Upper lobe of right lung (tissue), 1 donor: Measurements from ENCODE around the gene RPS6KA2. TPM values are rescaled to one million over a fixed set of nuclear protein-coding genes. Genes with fewer than 3 reads are reported as not detected.

Experiments used
- ATAC-seq: fragments of 200-7000 bp; cut with Tn5 transposase; one replicate; pipeline ENCODE4 v1.9.1; 2020; ENCODE audit warnings: mild to moderate bottlenecking, moderate library complexity
- DNase-seq: peaks from one replicate; pipeline ENCODE4 v3.0.0-alpha.2; 2020
- H3K27ac ChIP-seq: fragments of 200-600 bp; one replicate; pipeline ENCODE4 v1.8.0; 2022
- H3K27me3 ChIP-seq: fragments of 200-600 bp; one replicate; pipeline ENCODE4 v1.8.0; 2022; ENCODE audit warnings: mild to moderate bottlenecking
- H3K36me3 ChIP-seq: fragments of 200-600 bp; one replicate; pipeline ENCODE4 v1.8.0; 2022
- H3K4me1 ChIP-seq: fragments of 200-600 bp; one replicate; pipeline ENCODE4 v1.8.0; 2022
- H3K4me3 ChIP-seq: fragments of 200-600 bp; one replicate; pipeline ENCODE4 v1.8.0; 2022; ENCODE audit warnings: mild to moderate bottlenecking
- H3K9me3 ChIP-seq: fragments of 200-600 bp; one replicate; pipeline ENCODE4 v1.8.0; 2022
- intact Hi-C: fragments of 100-400 bp; cut with DNase I; formaldehyde crosslinking; loops from one replicate; pipeline ENCODE4 v1.11.0; 2022
- total RNA-seq: library from RNA; stranded (reverse); fragmentation: NEBNext Ultra II Directional; extraction: Animal tissue kit (Norgen Biotek cat#: 25700); gene quantifications from one replicate; pipeline ENCODE4 v1.2.1, GENCODE V29; 2021
- TF ChIP-seq, protein P1 (sequence below): fragments of 200-600 bp; IDR thresholded peaks from one replicate; pipeline ENCODE4 v1.8.0; 2022; ENCODE audit warnings: antibody characterized with exemption
- donor health status: DM: no; HTN: yes; CAD: no; lungs with severe emphysema.

The RPS6KA2 gene
- total RNA-seq, 1 donor from 2014 or later = 136 TPM

DNA sequence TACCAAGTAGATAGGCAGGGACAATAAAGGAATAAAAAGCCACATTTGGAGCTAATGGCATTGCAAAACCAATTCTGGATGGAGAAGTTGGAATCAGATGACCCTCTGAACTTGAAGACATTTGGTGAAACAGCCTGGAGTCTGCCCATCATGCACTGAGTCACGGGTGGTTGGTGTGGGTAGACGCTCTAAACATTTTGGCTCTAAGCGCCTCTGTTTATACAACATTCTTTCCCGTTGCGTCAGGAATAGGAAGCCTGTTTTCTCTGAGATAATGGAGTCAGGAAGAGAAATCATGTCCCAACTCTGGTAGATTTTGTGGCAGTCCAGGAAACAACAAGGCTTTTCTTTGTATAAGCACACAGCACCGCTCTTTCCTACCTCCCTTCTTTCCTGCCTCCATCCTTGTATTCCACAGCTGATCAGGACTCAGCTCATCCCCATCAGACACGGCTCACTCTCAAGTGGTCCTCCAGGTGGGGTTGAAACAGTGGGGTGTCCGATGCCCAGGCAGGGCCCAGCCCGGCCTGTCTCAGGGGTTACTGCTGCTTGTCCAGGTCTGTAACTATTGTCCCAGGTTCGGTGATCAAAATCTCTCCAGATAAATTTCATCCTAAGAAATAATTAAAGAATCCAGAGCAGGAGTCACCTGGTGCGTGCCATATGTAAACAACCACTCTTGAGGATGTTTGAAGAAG is 28.5 kb downstream of the RPS6KA2 start:
- intact Hi-C loops = no loop called here
- no peaks in the 10 kb centered on the region for H3K36me3 ChIP-seq
- TF ChIP-seq, protein P1, sequence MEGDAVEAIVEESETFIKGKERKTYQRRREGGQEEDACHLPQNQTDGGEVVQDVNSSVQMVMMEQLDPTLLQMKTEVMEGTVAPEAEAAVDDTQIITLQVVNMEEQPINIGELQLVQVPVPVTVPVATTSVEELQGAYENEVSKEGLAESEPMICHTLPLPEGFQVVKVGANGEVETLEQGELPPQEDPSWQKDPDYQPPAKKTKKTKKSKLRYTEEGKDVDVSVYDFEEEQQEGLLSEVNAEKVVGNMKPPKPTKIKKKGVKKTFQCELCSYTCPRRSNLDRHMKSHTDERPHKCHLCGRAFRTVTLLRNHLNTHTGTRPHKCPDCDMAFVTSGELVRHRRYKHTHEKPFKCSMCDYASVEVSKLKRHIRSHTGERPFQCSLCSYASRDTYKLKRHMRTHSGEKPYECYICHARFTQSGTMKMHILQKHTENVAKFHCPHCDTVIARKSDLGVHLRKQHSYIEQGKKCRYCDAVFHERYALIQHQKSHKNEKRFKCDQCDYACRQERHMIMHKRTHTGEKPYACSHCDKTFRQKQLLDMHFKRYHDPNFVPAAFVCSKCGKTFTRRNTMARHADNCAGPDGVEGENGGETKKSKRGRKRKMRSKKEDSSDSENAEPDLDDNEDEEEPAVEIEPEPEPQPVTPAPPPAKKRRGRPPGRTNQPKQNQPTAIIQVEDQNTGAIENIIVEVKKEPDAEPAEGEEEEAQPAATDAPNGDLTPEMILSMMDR = no peak
- DNase-seq = no peak
- H3K4me3 ChIP-seq = peak overlapping the region; percentile 9
- H3K9me3 ChIP-seq = no peaks in the 10 kb centered on the region
- no peaks in the 10 kb centered on the region for H3K27me3 ChIP-seq
- ATAC-seq = peak; percentile 87
- H3K4me1 ChIP-seq = peaks cover 35% of the 10 kb centered on the region
- H3K27ac ChIP-seq = peak overlapping the region; percentile 80

DNA sequence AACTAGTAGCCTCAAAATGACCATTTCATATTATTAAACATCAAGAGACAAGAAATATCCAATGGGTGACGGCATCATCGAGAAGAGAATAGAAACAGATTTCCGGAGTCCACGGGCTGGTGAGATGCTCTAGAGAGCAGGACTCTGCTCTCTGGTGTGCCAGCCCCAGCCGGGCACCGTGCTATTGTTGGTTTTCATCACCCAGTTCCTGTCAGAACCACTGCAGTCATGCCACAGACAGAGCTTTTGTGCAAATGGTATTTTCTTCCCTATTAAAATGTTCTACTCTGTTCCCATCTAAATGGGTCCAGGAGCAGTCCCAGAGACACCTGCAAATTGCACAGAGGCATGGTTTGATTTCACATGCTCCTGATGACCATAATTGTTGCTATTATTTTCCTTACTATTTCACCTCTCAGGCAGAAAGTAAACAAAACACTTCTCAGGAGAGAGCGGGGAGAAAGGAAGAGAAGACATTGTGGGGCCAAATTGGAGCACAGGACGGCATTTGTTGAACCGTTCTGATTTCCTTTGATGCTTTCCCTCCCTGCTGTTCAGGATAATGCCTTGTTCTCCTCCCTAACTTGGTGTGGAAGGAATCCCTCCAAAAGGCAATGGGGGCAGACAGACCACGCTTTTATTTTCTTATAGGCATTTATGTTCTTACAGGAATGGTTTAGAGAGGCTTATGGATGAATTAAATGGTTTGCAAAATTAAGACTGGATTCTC is 29.2 kb downstream of the RPS6KA2 start:
- H3K27ac ChIP-seq = peak overlapping the region; percentile 80
- intact Hi-C loops = no loop called here
- no peak overlapping the region for H3K4me3 ChIP-seq
- no peaks in the 10 kb centered on the region for H3K27me3 ChIP-seq
- DNase-seq (no peak), ATAC-seq (peak; percentile 54)
- H3K36me3 ChIP-seq = no peaks in the 10 kb centered on the region
- TF ChIP-seq, protein P1 = no peak
- no peaks in the 10 kb centered on the region for H3K9me3 ChIP-seq
- H3K4me1 ChIP-seq = peaks cover 35% of the 10 kb centered on the region

DNA sequence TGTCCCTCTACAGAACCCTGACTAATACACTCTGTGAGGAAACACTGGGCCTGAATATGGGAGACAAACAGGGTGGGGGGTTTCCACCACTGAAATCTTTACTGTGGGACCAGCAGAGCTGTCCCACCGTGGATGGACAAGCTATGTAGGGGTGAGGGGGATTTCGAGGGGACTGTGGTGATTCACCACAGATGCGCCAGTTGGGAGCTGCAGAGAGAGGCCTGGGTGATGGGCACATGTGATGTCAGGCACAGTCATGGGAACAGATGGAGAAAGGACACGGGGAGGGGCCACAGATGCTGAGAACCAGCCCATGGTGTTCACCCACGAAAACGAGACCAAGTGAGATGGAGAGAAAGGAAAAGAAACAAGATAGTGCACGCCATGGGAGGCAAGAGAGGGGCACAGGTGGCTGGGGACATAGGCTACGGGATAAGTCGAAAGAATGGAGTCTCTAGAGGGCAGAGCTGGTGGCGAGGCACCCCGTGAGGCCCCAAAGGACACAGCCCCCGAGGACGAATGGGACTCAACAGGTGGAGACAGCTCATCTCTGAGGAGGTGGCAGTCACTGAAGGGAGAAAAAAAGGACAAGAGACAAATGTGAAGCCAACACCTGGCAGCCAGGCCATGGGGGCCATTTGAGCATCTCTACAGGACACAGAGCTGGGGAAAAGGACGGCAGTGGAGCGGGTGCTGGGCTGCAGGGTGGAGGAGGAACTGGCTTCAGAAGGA is 30.1 kb downstream of the RPS6KA2 start:
- H3K4me3 ChIP-seq = no peak overlapping the region
- no peak for ATAC-seq
- TF ChIP-seq, protein P1 = no peak
- intact Hi-C loops = no loop called here
- H3K9me3 ChIP-seq = no peaks in the 10 kb centered on the region
- H3K27me3 ChIP-seq = no peaks in the 10 kb centered on the region
- H3K36me3 ChIP-seq = no peaks in the 10 kb centered on the region
- H3K4me1 ChIP-seq = peaks cover 35% of the 10 kb centered on the region
- peak overlapping the region; percentile 80 for H3K27ac ChIP-seq
- DNase-seq = no peak

DNA sequence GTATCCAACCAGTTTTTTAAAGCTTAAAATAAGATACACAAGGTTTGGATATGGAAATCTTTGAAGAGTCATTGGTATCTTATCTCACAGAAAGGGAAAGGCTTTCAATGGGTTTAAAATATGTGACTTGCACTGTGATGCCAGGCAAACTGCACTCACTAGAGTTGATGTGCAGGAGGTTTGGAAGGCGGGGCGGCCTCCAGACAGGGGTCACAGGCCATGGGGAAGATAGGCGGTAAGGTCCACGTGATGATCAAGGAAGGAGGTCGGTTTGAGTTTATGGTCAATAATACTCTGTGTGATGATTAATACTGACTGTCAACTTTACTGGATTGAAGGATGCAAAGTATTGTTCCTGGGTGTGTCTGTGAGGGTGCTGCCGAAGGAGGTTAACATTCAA is 31.1 kb downstream of the RPS6KA2 start:
- intact Hi-C loops = no loop called here
- H3K27me3 ChIP-seq = no peaks in the 10 kb centered on the region
- TF ChIP-seq, protein P1 = no peak
- H3K36me3 ChIP-seq = no peaks in the 10 kb centered on the region
- H3K27ac ChIP-seq = no peak overlapping the region
- DNase-seq = no peak
- H3K4me3 ChIP-seq = no peak overlapping the region
- H3K9me3 ChIP-seq = no peaks in the 10 kb centered on the region
- ATAC-seq = no peak
- H3K4me1 ChIP-seq = peaks cover 35% of the 10 kb centered on the region

DNA sequence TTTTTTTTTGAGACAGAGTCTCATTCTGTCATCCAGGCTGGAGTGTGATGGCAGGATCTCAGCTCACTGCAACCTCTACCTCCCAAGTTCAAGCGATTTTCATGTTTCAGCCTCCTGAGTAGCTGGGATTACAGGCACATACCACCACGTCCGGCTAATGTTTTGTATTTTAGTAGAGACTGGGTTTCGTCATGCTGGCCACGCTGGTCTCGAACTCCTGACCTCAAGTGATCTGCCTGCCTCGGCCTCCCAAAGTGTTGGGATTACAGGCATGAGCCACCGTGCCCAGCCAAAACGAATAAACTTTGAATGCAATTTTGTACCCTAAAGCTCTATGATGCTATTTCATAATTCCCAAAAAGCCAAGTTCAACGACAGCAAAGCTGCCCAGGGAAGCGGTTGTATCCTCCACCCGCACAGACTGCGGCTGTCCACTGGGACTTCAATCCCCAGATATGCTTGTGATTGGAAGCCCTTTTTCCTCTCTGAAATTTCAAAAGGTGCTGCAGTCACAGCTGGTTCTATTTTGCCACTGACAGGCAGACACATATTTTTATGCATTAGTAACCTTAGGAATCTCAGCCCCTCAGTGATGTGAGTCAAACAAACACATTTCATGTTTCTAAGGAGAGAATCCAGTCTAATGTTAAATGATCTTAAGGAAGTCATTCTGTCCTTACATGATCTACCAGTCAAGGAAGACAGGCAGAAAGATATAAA is 31.8 kb downstream of the RPS6KA2 start:
- TF ChIP-seq, protein P1 = no peak
- Histone ChIP-seq H3K9me3 (no peaks in the 10 kb centered on the region), H3K4me1 (peaks cover 35% of the 10 kb centered on the region), H3K36me3 (no peaks in the 10 kb centered on the region), H3K27ac (no peak overlapping the region), H3K27me3 (no peaks in the 10 kb centered on the region), H3K4me3 (no peak overlapping the region)
- DNase-seq (no peak), ATAC-seq (no peak)
- intact Hi-C loops = no loop called here
